HepG2 (cell line): ENCODE data around the gene CD320. TPM values are rescaled to one million over a fixed set of nuclear protein-coding genes. Genes with fewer than 3 reads are reported as not detected.

ENCODE experiments used
- CAMTA2 ChIP-seq: sonication (generic); formaldehyde crosslinking; IDR thresholded peaks from 2 replicates; pipeline ENCODE4 v1.4.0; 2020; ENCODE audit warnings: mild to moderate bottlenecking, missing genetic modification reagents, borderline replicate concordance
- EHMT2 ChIP-seq: fragments of 200-600 bp; sonication (generic); IDR thresholded peaks from 2 replicates; pipeline ENCODE4 v1.7.0; 2017; ENCODE audit warnings: antibody characterized with exemption, low read depth, low read length, borderline replicate concordance
- HINFP ChIP-seq: sonication (generic); formaldehyde crosslinking; IDR thresholded peaks from 2 replicates; pipeline ENCODE4 v1.4.0; 2020; ENCODE audit warnings: low read depth, mild to moderate bottlenecking, missing genetic modification reagents
- HOMEZ ChIP-seq: IDR thresholded peaks from 2 replicates; pipeline ENCODE4 v1.6.1; 2016; ENCODE audit warnings: low read depth
- IKZF1 ChIP-seq: fragments of 450-650 bp; IDR thresholded peaks from 2 replicates; pipeline ENCODE4 v1.7.1; 2016
- IRF2 ChIP-seq: IDR thresholded peaks from 2 replicates; pipeline ENCODE4 v1.6.1; 2018; ENCODE audit warnings: missing genetic modification reagents, missing compliant biosample characterization
- REST ChIP-seq, 2 experiments: IDR thresholded peaks; 2 replicates each; pipeline ENCODE4 v1.6.1; 2011 to 2012; ENCODE audit warnings: low read length in 2 of 2, borderline replicate concordance in 1 of 2, low read depth in 1 of 2, mild to moderate bottlenecking in 1 of 2, moderate library complexity in 1 of 2
- RNF2 ChIP-seq: fragments of 450-650 bp; conservative IDR thresholded peaks from 2 replicates; pipeline ENCODE4 v1.6.1; 2016; ENCODE audit warnings: low read depth
- TFE3 ChIP-seq: IDR thresholded peaks from 2 replicates; pipeline ENCODE4 v1.6.1; 2016
- TP53 ChIP-seq: sonication (generic); formaldehyde crosslinking; conservative IDR thresholded peaks from 2 replicates; pipeline ENCODE4 v1.4.0; 2020; ENCODE audit warnings: missing genetic modification reagents
- ZFX ChIP-seq: sonication (generic); formaldehyde crosslinking; IDR thresholded peaks from 2 replicates; pipeline ENCODE4 v1.4.0; 2020; ENCODE audit warnings: mild to moderate bottlenecking, low read depth, missing genetic modification reagents, moderate library complexity
- ZMAT5 ChIP-seq: sonication (generic); formaldehyde crosslinking; IDR thresholded peaks from 2 replicates; pipeline ENCODE4 v1.5.0; 2020; ENCODE audit warnings: mild to moderate bottlenecking, low read depth, missing genetic modification reagents, borderline replicate concordance
- ZNF235 ChIP-seq: sonication (generic); formaldehyde crosslinking; IDR thresholded peaks from 2 replicates; pipeline ENCODE4 v1.8.1; 2023; ENCODE audit warnings: mild to moderate bottlenecking, missing genetic modification reagents, borderline replicate concordance
- ZNF501 ChIP-seq: sonication (generic); formaldehyde crosslinking; IDR thresholded peaks from 2 replicates; pipeline ENCODE4 v1.5.1; 2020; ENCODE audit warnings: mild to moderate bottlenecking, moderate library complexity, missing genetic modification reagents
- ZNF569 ChIP-seq: sonication (generic); formaldehyde crosslinking; IDR thresholded peaks from 2 replicates; pipeline ENCODE4 v1.5.0; 2020; ENCODE audit warnings: mild to moderate bottlenecking, missing genetic modification reagents, moderate library complexity, borderline replicate concordance
- ZNF740 ChIP-seq: sonication (generic); formaldehyde crosslinking; IDR thresholded peaks from 2 replicates; pipeline ENCODE4 v1.4.0; 2020; ENCODE audit warnings: missing genetic modification reagents
- ZNF768 ChIP-seq: sonication (generic); formaldehyde crosslinking; IDR thresholded peaks from 2 replicates; pipeline ENCODE4 v1.4.0; 2020; ENCODE audit warnings: missing genetic modification reagents
- ZNF780A ChIP-seq: sonication (generic); formaldehyde crosslinking; IDR thresholded peaks from 2 replicates; pipeline ENCODE4 v1.8.0; 2022; ENCODE audit warnings: mild to moderate bottlenecking, missing genetic modification reagents, moderate library complexity
- polyA plus RNA-seq, 8 experiments: library from polyadenylated mRNA; depleted of rRNA in 3 of 8; stranded (reverse) in 7 of 8; unstranded in 1 of 8; fragments of >200 nt; fragmentation: Illumina TruSeq in 4 of 8; extraction: Trizol in 4 of 8; gene quantifications; 2 replicates each; pipeline versions ENCODE4 v1.2.1 to v1.2.3, GENCODE V29; 2011 to 2016; ENCODE audit warnings: low read depth in 4 of 8, missing spikeins in 1 of 8, mixed read lengths in 1 of 8; ENCODE audit not compliant: insufficient read depth in 1 of 8
- total RNA-seq, 5 experiments: library from RNA; depleted of rRNA; stranded (reverse); fragments of >200 nt; fragmentation: Illumina TruSeq; extraction: Trizol; gene quantifications; 2 replicates each; pipeline ENCODE4 v1.2.3, GENCODE V29; 2016; ENCODE audit warnings: low read depth in 1 of 5

CD320 gene
- total and polyA plus RNA-seq, 2 of the 13 experiments (the other 11 are each of a cell fraction or from before 2014, with no cell fraction given) = 83.1 to 99.9 TPM

GRCh38 chr19:8307965-8308866, at the start of gene CD320 (continued):
- TF ChIP-seq REST (IDR thresholded peaks at IDR 0.05; ENCODE audit: borderline replicate concordance in 1 of 2, low read depth in 1 of 2, low read length in 2 of 2) = no peak; a peak in 1 of 4 replicates
- TF ChIP-seq ZMAT5 (CRISPR knock-in tag) = no peak; the same call in 1 of the 2 replicates
- no peak for TF ChIP-seq EHMT2
- TF ChIP-seq HINFP (CRISPR knock-in tag) = peak; percentile 62; the same call in 1 of the 2 replicates
- peak; percentile 98 for TF ChIP-seq ZNF235
- peak; percentile 74; the same call in 1 of the 2 replicates for TF ChIP-seq ZNF569
- peak; percentile 96 for TF ChIP-seq ZNF501 (CRISPR knock-in tag)
- TF ChIP-seq HOMEZ (CRISPR knock-in tag) = no peak
- peak; percentile 45; the same call in 1 of the 2 replicates for TF ChIP-seq ZNF768 (CRISPR knock-in tag)
- TF ChIP-seq ZNF780A (CRISPR knock-in tag) = peak; percentile 36
- TF ChIP-seq ZNF740 (CRISPR knock-in tag) = peak; percentile 72; the same call in 1 of the 2 replicates
- TF ChIP-seq IKZF1 = no peak
- peak; percentile 98 for TF ChIP-seq ZFX
- TF ChIP-seq TFE3 = peak; percentile 34; the same call in 1 of the 2 replicates
- peak; percentile 99 for TF ChIP-seq RNF2
- TF ChIP-seq TP53 (CRISPR knock-in tag) = peak; percentile 65; the same call in 1 of the 2 replicates
- peak; percentile 91; the same call in 1 of the 2 replicates for TF ChIP-seq CAMTA2
- TF ChIP-seq IRF2 (CRISPR knock-in tag) = 0 out of 2 replicates have a peak, but pooled peaks have one; percentile 19
